K562 (cell line): ENCODE results near the gene ZFR2. TPM values are rescaled to one million over a fixed set of nuclear protein-coding genes. Genes with fewer than 3 reads are reported as not detected.

ENCODE experiments used
- CCAR2 ChIP-seq: fragments of 200-400 bp; formaldehyde crosslinking; IDR thresholded peaks from 2 replicates; pipeline ENCODE4 v1.6.1; 2017; ENCODE audit warnings: mild to moderate bottlenecking, low read depth, low read length
- HCFC1 ChIP-seq: IDR thresholded peaks from 2 replicates; pipeline ENCODE4 v1.6.1; 2012; ENCODE audit warnings: low read depth, low read length, improper control_type of control experiment
- HDAC8 ChIP-seq: fragments of 450-650 bp; IDR thresholded peaks from 2 replicates; pipeline ENCODE4 v1.6.1; 2016; ENCODE audit warnings: mild to moderate bottlenecking, missing genetic modification characterization, moderate library complexity, missing compliant biosample characterization
- HLTF ChIP-seq: fragments of 450-650 bp; IDR thresholded peaks from 2 replicates; pipeline ENCODE4 v1.6.1; 2016
- KLF10 ChIP-seq: fragments of 250-450 bp; sonication (Bioruptor Pico); IDR thresholded peaks from 2 replicates; pipeline ENCODE4 v1.6.1; 2021; ENCODE audit warnings: matching md5 sums
- NONO ChIP-seq, 2 experiments: fragments of 200-400 bp in 1 of 2; fragments of 450-650 bp in 1 of 2; formaldehyde crosslinking in 1 of 2; IDR thresholded peaks; 2 replicates each; pipeline ENCODE4 v1.6.1; 2017; ENCODE audit warnings: low read depth in 2 of 2, mild to moderate bottlenecking in 2 of 2, moderate library complexity in 2 of 2, low read length in 1 of 2
- PML ChIP-seq: IDR thresholded peaks from 2 replicates; pipeline ENCODE4 v1.6.1; 2012; ENCODE audit warnings: low read length, inconsistent platforms
- RNF2 ChIP-seq: sonication (generic); IDR thresholded peaks from 2 replicates; pipeline ENCODE4 v1.6.1; 2016
- ZNF253 ChIP-seq: fragments of 250-450 bp; sonication (Bioruptor Pico); conservative IDR thresholded peaks from 2 replicates; pipeline ENCODE4 v1.6.1; 2021; ENCODE audit warnings: mild to moderate bottlenecking
- ZNF324 ChIP-seq: fragments of 250-450 bp; sonication (Bioruptor Pico); IDR thresholded peaks from 2 replicates; pipeline ENCODE4 v1.4.0; 2020; ENCODE audit warnings: mild to moderate bottlenecking
- ZNF395 ChIP-seq: fragments of 200-800 bp; sonication (Bioruptor generic); IDR thresholded peaks from 2 replicates; pipeline ENCODE4 v1.6.1; 2017; ENCODE audit warnings: missing genetic modification characterization, missing compliant biosample characterization
- ZNF407 ChIP-seq: fragments of 450-650 bp; IDR thresholded peaks from 2 replicates; pipeline ENCODE4 v1.6.1; 2016; ENCODE audit warnings: low read depth
- polyA plus RNA-seq, 8 experiments: library from polyadenylated mRNA; depleted of rRNA in 4 of 8; stranded (reverse) in 5 of 8; unstranded in 3 of 8; fragments of >200 nt; fragmentation: Nextera tagmentation in 2 of 8; fragmentation: Illumina TruSeq in 1 of 8; extraction: Ambion mirVana in 2 of 8; extraction: Trizol in 1 of 8; gene quantifications; 2 replicates each; pipeline versions ENCODE4 v1.2.1 to v1.2.3, GENCODE V29; 2011 to 2014; ENCODE audit warnings: inconsistent platforms in 1 of 8, missing spikeins in 1 of 8
- total RNA-seq, 7 experiments: library from RNA; depleted of rRNA in 6 of 7; stranded (reverse); fragments of >200 nt in 6 of 7; fragmentation: Illumina TruSeq in 2 of 7; extraction: Trizol in 2 of 7; gene quantifications; 2 replicates each; pipeline versions ENCODE4 v1.2.1 to v1.2.3, GENCODE V29; 2011 to 2021; ENCODE audit warnings: low replicate concordance in 1 of 7

ZFR2 gene
- total and polyA plus RNA-seq, 9 of the 15 experiments (the other 6 are each of a cell fraction or from before 2014, with no cell fraction given): 0.03 to 0.59 (median 0.07) TPM; not detected in 6

GRCh38 chr19:3762501-3763459, 106.1 kb downstream of the ZFR2 start, which contains the start of gene MRPL54 (continued):
- TF ChIP-seq ZNF407 (no peak), ZNF324 (CRISPR knock-in tag) (no peak), ZNF395 (no peak), RNF2 (no peak), ZNF253 (no peak), NONO (IDR thresholded peaks at IDR 0.05; ENCODE audit: low read depth in 2 of 2, low read length in 1 of 2) (no peak), KLF10 (CRISPR knock-in tag) (no peak), HLTF (no peak), HDAC8 (tag) (no peak), PML (peak; percentile 75; the same call in 1 of the 2 replicates), HCFC1 (peak; percentile 95), CCAR2 (no peak)
- TF ChIP-seq, all 486 proteins: peak for 141
